Smooth muscle cell (in vitro differentiated cells): Measurements from ENCODE around the gene CDC20B. TPM values are rescaled to one million over a fixed set of nuclear protein-coding genes. Genes with fewer than 3 reads are reported as not detected.

Source experiments
- DNase-seq: peaks from one replicate; lab custom pipeline; 2025; ENCODE audit not compliant: unreplicated experiment; lab: John Stamatoyannopoulos, UW
- H2AFZ ChIP-seq: fragments of 200-600 bp; sonication (generic); 2 replicates; pipeline ENCODE4 v1.6.0; 2016; ENCODE audit warnings: antibody characterized with exemption, low read depth, mild to moderate bottlenecking
- H3F3A ChIP-seq: fragments of 200-600 bp; sonication (generic); 2 replicates; pipeline ENCODE4 v1.6.0; 2017; ENCODE audit warnings: antibody characterized with exemption, low read depth
- H3K27ac ChIP-seq: fragments of 200-600 bp; sonication (generic); 2 replicates; pipeline ENCODE4 v1.5.1; 2016; ENCODE audit warnings: low read depth, mild to moderate bottlenecking
- H3K27me3 ChIP-seq: fragments of 200-600 bp; sonication (generic); 2 replicates; pipeline ENCODE4 v1.6.1; 2016; ENCODE audit warnings: low read depth, mild to moderate bottlenecking
- H3K36me3 ChIP-seq: fragments of 200-600 bp; sonication (generic); 2 replicates; pipeline ENCODE4 v1.5.1; 2016; ENCODE audit warnings: low read depth
- H3K4me1 ChIP-seq: fragments of 200-600 bp; sonication (generic); 2 replicates; pipeline ENCODE4 v1.5.1; 2016; ENCODE audit warnings: low read depth
- H3K4me2 ChIP-seq: fragments of 200-600 bp; sonication (generic); 2 replicates; pipeline ENCODE4 v1.6.0; 2016; ENCODE audit warnings: mild to moderate bottlenecking
- H3K4me3 ChIP-seq: fragments of 200-600 bp; sonication (generic); 2 replicates; pipeline ENCODE4 v1.5.1; 2016; ENCODE audit warnings: mild to moderate bottlenecking
- H3K79me2 ChIP-seq: fragments of 200-600 bp; sonication (generic); 2 replicates; pipeline ENCODE4 v1.6.0; 2016; ENCODE audit warnings: low read depth, mild to moderate bottlenecking
- H3K9ac ChIP-seq: fragments of 200-600 bp; sonication (generic); 2 replicates; pipeline ENCODE4 v1.6.0; 2016; ENCODE audit warnings: low read depth
- H3K9me3 ChIP-seq: fragments of 200-600 bp; sonication (generic); replicated peaks from 2 replicates; pipeline ENCODE4 v1.5.1; 2016; ENCODE audit warnings: low read depth
- H4K20me1 ChIP-seq: fragments of 200-600 bp; sonication (generic); 2 replicates; pipeline ENCODE4 v1.6.0; 2016; ENCODE audit warnings: low read depth
- WGBS: methylation state at CpG from one replicate; pipeline ENCODE4 v1.1.7; 2016; ENCODE audit warnings: low lambda C conversion rate; 5-methylcytosine and 5-hydroxymethylcytosine counted together
- polyA plus RNA-seq: library from polyadenylated mRNA; unstranded; fragments of >200 nt; fragmentation: Nextera tagmentation; extraction: Ambion mirVana; gene quantifications from 2 replicates; pipeline ENCODE4 v1.2.1, GENCODE V29; 2016
- total RNA-seq: library from RNA; depleted of rRNA; stranded (reverse); fragments of >200 nt; gene quantifications from 2 replicates; pipeline ENCODE4 v1.2.3, GENCODE V29; 2014
- TF ChIP-seq, protein P1 (sequence below): fragments of 200-600 bp; sonication (generic); IDR thresholded peaks from 2 replicates; pipeline ENCODE4 v1.5.1; 2017; ENCODE audit warnings: borderline replicate concordance, mild to moderate bottlenecking, antibody characterized with exemption; ENCODE audit not compliant: insufficient read depth, poor library complexity, severe bottlenecking

The CDC20B gene
- total and polyA plus RNA-seq, 2 experiments from 2014 or later = not detected

DNA sequence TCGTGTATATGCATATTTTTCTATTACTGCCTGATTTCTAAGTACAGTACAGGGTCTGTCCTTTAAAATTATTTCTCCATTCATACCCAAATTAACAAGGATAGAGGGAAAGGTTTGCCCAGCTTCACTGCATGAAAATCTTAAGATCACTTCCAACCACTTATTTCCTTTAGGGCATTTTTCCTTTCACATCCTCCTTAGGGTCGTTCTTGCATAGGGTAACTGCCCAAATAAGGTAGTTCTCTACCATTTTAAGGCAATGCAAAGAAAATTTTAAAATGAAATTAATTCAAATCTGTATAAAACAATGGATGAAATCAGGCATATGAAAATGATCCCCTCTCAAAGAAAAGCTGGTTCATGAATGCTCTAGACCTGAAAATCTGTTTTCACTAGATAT, 4.1 kb upstream of the CDC20B start:
- WGBS = 13% methylated on average over 2 of the region's 2 CpGs
- no peak overlapping the region for H3K9ac ChIP-seq
- H2AFZ ChIP-seq = no peak overlapping the region
- H3K9me3 ChIP-seq = no peaks in the 10 kb centered on the region
- H3K27ac ChIP-seq = no peak overlapping the region
- H3K4me1 ChIP-seq = peaks cover 11% of the 10 kb centered on the region
- DNase-seq = no peak
- H3K36me3 ChIP-seq = no peaks in the 10 kb centered on the region
- H3F3A ChIP-seq = no peaks in the 10 kb centered on the region
- H3K4me2 ChIP-seq = peak overlapping the region; percentile 87
- H3K79me2 ChIP-seq = no peaks in the 10 kb centered on the region
- no peaks in the 10 kb centered on the region for H4K20me1 ChIP-seq
- peaks cover 87% of the 10 kb centered on the region for H3K27me3 ChIP-seq
- TF ChIP-seq, protein P1, sequence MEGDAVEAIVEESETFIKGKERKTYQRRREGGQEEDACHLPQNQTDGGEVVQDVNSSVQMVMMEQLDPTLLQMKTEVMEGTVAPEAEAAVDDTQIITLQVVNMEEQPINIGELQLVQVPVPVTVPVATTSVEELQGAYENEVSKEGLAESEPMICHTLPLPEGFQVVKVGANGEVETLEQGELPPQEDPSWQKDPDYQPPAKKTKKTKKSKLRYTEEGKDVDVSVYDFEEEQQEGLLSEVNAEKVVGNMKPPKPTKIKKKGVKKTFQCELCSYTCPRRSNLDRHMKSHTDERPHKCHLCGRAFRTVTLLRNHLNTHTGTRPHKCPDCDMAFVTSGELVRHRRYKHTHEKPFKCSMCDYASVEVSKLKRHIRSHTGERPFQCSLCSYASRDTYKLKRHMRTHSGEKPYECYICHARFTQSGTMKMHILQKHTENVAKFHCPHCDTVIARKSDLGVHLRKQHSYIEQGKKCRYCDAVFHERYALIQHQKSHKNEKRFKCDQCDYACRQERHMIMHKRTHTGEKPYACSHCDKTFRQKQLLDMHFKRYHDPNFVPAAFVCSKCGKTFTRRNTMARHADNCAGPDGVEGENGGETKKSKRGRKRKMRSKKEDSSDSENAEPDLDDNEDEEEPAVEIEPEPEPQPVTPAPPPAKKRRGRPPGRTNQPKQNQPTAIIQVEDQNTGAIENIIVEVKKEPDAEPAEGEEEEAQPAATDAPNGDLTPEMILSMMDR = no peak
- H3K4me3 ChIP-seq = peak overlapping the region; percentile 53

DNA sequence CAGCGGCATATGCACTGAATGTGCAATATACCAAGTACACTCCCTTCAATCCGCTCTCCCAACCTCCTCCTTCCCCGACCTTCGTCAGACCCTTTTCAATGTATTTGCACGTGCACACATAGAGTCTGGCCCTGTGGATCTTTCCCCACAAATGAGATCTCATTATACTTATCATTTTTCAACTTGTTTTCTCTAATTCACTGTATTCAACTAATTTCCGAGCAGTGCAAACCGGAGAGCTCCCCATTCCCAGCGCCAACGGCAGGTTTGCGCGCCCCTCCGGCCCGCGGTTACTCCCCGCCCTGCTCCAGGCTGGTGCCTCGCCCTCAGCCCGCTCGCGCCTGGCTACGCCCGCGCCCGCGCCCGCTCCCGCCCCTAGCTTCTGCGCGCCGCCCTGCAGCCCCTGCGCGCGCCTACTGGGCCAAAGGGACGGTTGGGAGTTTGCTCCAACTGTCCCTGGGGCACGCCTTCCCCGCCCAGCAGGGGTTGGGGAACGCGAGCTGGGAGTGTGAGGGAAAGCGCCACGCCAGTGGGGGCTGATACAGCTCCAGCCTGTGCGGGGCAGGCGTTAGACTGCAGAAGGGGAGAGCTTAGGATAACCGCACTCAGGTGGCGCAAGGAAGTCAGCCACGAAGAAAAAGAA, 3.3 kb upstream of the CDC20B start:
- Histone ChIP-seq H3K27ac (no peak overlapping the region), H3K4me1 (peaks cover 11% of the 10 kb centered on the region), H3K36me3 (no peaks in the 10 kb centered on the region), H3K4me3 (peak overlapping the region; percentile 53), H3K27me3 (peaks cover 79% of the 10 kb centered on the region), H2AFZ (peak overlapping the region; percentile 73), H3K9me3 (no peaks in the 10 kb centered on the region), H3K4me2 (peak overlapping the region; percentile 87), H4K20me1 (no peaks in the 10 kb centered on the region), H3F3A (no peaks in the 10 kb centered on the region), H3K9ac (no peak overlapping the region), H3K79me2 (no peaks in the 10 kb centered on the region)
- DNase-seq = peak; percentile 16
- WGBS = 1% methylated on average over 39 of the region's 44 CpGs
- TF ChIP-seq, protein P1 = peak; percentile 13

DNA sequence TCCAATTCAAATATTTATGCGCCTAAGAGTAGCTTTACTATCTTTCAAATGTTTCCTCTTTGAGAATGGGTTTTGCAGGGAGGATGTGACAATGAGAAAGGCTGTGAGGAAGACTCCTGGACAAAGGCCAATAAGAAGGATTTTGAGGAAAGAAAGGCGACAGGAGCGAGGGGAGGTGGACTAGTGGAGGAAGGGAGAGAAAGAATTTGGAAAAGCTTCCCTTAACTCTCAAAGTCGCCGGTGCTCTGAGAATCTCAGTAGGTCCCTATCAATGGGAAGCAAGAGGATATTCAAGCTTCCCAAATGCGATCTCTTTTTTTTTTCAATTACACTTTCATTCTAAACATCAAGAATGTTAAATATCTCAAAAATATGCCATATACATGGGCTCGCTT, 2.8 kb upstream of the CDC20B start:
- Histone ChIP-seq H4K20me1 (no peaks in the 10 kb centered on the region), H3F3A (no peaks in the 10 kb centered on the region), H3K4me3 (peak overlapping the region; percentile 53), H3K27ac (no peak overlapping the region), H2AFZ (peak overlapping the region; percentile 73), H3K9ac (no peak overlapping the region), H3K79me2 (no peaks in the 10 kb centered on the region), H3K4me2 (peak overlapping the region; percentile 87), H3K27me3 (peaks cover 74% of the 10 kb centered on the region), H3K4me1 (peaks cover 11% of the 10 kb centered on the region), H3K9me3 (no peaks in the 10 kb centered on the region), H3K36me3 (no peaks in the 10 kb centered on the region)
- WGBS = 8% methylated on average over 7 of the region's 7 CpGs
- TF ChIP-seq, protein P1 = no peak
- DNase-seq = no peak

DNA sequence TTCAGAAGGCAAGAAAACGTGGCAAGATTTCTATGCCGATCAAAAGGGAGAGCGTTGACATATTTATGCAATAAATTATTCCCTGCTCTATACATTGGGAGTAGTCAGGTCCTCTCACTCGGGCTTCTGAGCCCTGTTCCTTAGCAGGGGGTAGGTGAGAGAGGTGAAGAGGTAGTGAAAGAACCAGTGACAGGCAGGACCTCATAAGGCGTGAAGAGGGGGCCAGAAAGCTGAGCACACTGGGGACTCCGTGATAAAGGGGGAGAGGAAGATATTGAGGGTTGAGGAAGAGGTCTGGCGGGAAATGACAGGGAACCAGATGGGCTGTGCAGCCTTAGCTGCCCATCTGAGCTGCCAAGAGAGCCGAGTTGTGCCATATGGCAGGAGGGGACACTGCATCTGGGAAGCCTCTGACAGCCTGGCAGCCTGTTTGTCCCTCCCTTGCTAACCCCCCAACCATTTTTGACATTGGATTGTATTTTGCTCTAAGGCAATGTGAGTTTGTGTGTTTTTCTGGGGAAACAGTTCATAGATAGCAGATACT, 782 bp upstream of the CDC20B start:
- Histone ChIP-seq H3K79me2 (no peaks in the 10 kb centered on the region), H3K9me3 (no peaks in the 10 kb centered on the region), H3K27ac (no peak overlapping the region), H3K36me3 (no peaks in the 10 kb centered on the region), H3K9ac (peak overlapping the region; percentile 23), H2AFZ (peak overlapping the region; percentile 97), H3K4me2 (peak overlapping the region; percentile 95), H3F3A (no peaks in the 10 kb centered on the region), H3K27me3 (peaks cover 53% of the 10 kb centered on the region), H4K20me1 (no peaks in the 10 kb centered on the region), H3K4me3 (peak overlapping the region; percentile 63), H3K4me1 (peaks cover 15% of the 10 kb centered on the region)
- no peak for DNase-seq
- WGBS = 13% methylated on average over 8 of the region's 8 CpGs
- TF ChIP-seq, protein P1 = no peak
